22Rv1 (cell line): ENCODE results near the gene HTR2A.

ENCODE experiments used
- ZFX ChIP-seq: fragments of 450-650 bp; IDR thresholded peaks from 2 replicates; pipeline ENCODE4 v1.6.1; 2017; ENCODE audit warnings: antibody characterized with exemption, borderline replicate concordance
- TF ChIP-seq, protein P1 (sequence below): fragments of 450-650 bp; IDR thresholded peaks from 2 replicates; pipeline ENCODE4 v1.5.1; 2017; ENCODE audit warnings: mild to moderate bottlenecking

DNA sequence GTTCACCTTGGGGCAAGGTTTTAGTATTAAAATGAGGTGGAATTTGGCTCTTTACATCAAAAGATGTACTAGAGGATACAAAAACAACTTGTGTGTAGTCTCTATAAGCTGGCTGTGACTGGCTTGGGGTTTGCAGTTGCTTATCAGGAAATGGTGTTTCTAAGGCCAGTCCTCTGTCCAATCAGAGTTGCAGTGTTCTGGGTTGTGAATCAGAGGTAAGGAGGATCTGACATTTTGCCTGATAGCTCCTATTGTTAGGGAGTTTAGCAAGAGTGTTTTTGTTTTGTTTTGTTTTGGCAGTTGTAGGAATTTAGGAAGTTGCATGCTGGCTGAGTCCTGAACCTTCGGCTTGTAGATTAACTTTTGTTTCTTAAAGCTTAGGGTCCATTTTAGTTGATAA lies 79.8 kb downstream of the HTR2A start:
- TF ChIP-seq, protein P1, sequence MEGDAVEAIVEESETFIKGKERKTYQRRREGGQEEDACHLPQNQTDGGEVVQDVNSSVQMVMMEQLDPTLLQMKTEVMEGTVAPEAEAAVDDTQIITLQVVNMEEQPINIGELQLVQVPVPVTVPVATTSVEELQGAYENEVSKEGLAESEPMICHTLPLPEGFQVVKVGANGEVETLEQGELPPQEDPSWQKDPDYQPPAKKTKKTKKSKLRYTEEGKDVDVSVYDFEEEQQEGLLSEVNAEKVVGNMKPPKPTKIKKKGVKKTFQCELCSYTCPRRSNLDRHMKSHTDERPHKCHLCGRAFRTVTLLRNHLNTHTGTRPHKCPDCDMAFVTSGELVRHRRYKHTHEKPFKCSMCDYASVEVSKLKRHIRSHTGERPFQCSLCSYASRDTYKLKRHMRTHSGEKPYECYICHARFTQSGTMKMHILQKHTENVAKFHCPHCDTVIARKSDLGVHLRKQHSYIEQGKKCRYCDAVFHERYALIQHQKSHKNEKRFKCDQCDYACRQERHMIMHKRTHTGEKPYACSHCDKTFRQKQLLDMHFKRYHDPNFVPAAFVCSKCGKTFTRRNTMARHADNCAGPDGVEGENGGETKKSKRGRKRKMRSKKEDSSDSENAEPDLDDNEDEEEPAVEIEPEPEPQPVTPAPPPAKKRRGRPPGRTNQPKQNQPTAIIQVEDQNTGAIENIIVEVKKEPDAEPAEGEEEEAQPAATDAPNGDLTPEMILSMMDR: no peak
- no peak for TF ChIP-seq ZFX
